ENCODE measurements around the gene FOXN3. TPM values are rescaled to one million over a fixed set of nuclear protein-coding genes. Genes with fewer than 3 reads are reported as not detected.

FOXN3 gene
- total and polyA plus RNA-seq, 8 donors, result 43.5 to 80.7 (median 49.1) TPM

GRCh38 chr14:89134640-89135039, 282.4 kb downstream of the FOXN3 start:
- Histone ChIP-seq H3K9me3 (peaks cover 0 to 8% of the 10 kb centered on the region in 2 donors), H3K4me3 (no peak overlapping the region), H3K27me3 (no peaks in the 10 kb centered on the region), H3K27ac (no peak overlapping the region), H3K4me1 (peaks cover 0 to 7% of the 10 kb centered on the region in 2 donors), H3K36me3 (no peaks in the 10 kb centered on the region)
- ATAC-seq (peak; percentile 16), DNase-seq (no peak)
- TF ChIP-seq, protein P1, sequence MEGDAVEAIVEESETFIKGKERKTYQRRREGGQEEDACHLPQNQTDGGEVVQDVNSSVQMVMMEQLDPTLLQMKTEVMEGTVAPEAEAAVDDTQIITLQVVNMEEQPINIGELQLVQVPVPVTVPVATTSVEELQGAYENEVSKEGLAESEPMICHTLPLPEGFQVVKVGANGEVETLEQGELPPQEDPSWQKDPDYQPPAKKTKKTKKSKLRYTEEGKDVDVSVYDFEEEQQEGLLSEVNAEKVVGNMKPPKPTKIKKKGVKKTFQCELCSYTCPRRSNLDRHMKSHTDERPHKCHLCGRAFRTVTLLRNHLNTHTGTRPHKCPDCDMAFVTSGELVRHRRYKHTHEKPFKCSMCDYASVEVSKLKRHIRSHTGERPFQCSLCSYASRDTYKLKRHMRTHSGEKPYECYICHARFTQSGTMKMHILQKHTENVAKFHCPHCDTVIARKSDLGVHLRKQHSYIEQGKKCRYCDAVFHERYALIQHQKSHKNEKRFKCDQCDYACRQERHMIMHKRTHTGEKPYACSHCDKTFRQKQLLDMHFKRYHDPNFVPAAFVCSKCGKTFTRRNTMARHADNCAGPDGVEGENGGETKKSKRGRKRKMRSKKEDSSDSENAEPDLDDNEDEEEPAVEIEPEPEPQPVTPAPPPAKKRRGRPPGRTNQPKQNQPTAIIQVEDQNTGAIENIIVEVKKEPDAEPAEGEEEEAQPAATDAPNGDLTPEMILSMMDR (IDR thresholded peaks at IDR 0.05), result no peak
- intact Hi-C loops (cut with DNase I), result no loop called here

- ATAC-seq (no peak), DNase-seq (no peak)
- Histone ChIP-seq H3K4me1 (no peaks in the 10 kb centered on the region), H3K27me3 (no peaks in the 10 kb centered on the region), H3K4me3 (no peak overlapping the region), H3K27ac (no peak overlapping the region), H3K9me3 (peaks cover 0 to 4% of the 10 kb centered on the region in 2 donors), H3K36me3 (no peaks in the 10 kb centered on the region)
- TF ChIP-seq, protein P1 (IDR thresholded peaks at IDR 0.05), result no peak
- intact Hi-C loops (cut with DNase I), result no loop called here
These were observed 285.9 kb downstream of the FOXN3 start for GRCh38 chr14:89131004-89131750.

DNA sequence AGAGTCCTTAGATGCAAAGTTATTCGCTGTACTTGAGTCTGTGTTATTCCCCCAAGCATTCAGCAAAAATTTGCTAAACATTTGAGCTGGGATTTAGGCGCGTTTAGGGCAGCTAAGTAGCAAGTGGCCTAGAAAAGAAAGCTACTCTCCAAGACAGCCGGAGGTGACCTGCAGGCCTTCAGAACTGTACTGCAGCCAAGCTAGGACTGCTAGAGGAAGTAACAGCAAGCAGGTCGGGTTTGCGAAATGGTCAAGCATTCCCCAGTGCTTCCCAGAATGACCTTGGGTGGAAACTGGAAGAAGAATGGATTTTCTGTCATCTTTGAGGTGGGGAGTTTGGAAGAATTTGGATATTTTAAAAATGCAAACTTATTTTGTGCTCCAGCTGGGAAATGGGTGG, 287.5 kb downstream of the FOXN3 start:
- H3K36me3 ChIP-seq, result no peaks in the 10 kb centered on the region
- TF ChIP-seq, protein P1 (IDR thresholded peaks at IDR 0.05), result no peak
- no peak for ATAC-seq
- no peaks in the 10 kb centered on the region for H3K27me3 ChIP-seq
- intact Hi-C loops (cut with DNase I), result no loop called here
- H3K27ac ChIP-seq, result no peak overlapping the region
- no peaks in the 10 kb centered on the region for H3K4me1 ChIP-seq
- H3K9me3 ChIP-seq, result no peaks in the 10 kb centered on the region
- no peak overlapping the region for H3K4me3 ChIP-seq
- DNase-seq, result no peak

DNA sequence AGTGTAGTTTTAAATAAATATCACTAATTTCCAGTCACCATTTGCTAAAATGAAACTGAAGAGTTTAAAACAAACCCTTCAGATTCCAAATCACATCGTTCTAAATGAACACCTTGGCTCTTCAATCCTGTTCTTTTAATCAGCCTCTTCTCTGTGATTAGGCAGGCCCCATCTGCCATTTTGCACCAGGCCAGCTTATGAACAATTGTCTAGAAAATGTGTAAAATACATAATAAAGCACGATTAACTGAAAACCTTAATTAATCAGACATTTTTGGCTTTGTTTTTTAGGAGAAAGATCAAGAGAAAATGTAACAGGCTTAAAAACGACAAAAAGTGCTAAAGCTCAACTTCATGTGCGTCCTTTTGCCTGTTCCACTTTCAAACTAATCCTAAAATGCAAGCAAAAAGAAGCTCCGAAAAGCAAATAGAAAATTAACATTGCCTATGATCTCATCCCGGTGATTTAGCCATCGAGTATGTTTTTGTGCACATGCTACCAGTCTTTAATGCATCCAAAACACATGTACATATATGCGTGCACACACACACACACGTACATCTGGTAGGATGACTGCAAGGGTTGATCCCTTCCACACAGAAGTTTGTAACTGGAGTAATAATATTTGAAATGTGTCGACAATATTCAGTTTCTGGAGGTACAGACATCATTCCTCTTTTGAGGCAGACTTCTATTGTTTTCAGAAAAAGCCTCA, 288.6 kb downstream of the FOXN3 start:
- Histone ChIP-seq H3K27me3 (no peaks in the 10 kb centered on the region), H3K4me3 (no peak overlapping the region), H3K36me3 (no peaks in the 10 kb centered on the region), H3K4me1 (no peaks in the 10 kb centered on the region), H3K9me3 (no peaks in the 10 kb centered on the region), H3K27ac (no peak overlapping the region)
- ATAC-seq (no peak), DNase-seq (no peak)
- intact Hi-C loops (cut with DNase I), result no loop called here
- TF ChIP-seq, protein P1 (IDR thresholded peaks at IDR 0.05), result no peak

- Histone ChIP-seq H3K27ac (no peak overlapping the region), H3K9me3 (no peaks in the 10 kb centered on the region), H3K4me1 (no peaks in the 10 kb centered on the region), H3K36me3 (no peaks in the 10 kb centered on the region), H3K27me3 (no peaks in the 10 kb centered on the region), H3K4me3 (no peak overlapping the region)
- TF ChIP-seq, protein P1 (IDR thresholded peaks at IDR 0.05), result no peak
- no peak for ATAC-seq
- no peak for DNase-seq
- intact Hi-C loops (cut with DNase I), result no loop called here
These were observed 290.6 kb downstream of the FOXN3 start for GRCh38 chr14:89126461-89126860.

Measured in left lung (tissue), 10 donors.